DLD1 (cell line): Measurements from ENCODE around the gene EPM2A.
"Not testable (repeated sequence)": the region's sequence is repeated elsewhere in the genome, so short reads cannot be mapped to it uniquely, and the experiment has no call there.

Source experiments
- in situ Hi-C: cut with HindIII; loops from 2 replicates; pipeline ENCODE4 v1.10.0; 2017; ENCODE audit warnings: low sequenced_read_pairs

The EPM2A gene

DNA sequence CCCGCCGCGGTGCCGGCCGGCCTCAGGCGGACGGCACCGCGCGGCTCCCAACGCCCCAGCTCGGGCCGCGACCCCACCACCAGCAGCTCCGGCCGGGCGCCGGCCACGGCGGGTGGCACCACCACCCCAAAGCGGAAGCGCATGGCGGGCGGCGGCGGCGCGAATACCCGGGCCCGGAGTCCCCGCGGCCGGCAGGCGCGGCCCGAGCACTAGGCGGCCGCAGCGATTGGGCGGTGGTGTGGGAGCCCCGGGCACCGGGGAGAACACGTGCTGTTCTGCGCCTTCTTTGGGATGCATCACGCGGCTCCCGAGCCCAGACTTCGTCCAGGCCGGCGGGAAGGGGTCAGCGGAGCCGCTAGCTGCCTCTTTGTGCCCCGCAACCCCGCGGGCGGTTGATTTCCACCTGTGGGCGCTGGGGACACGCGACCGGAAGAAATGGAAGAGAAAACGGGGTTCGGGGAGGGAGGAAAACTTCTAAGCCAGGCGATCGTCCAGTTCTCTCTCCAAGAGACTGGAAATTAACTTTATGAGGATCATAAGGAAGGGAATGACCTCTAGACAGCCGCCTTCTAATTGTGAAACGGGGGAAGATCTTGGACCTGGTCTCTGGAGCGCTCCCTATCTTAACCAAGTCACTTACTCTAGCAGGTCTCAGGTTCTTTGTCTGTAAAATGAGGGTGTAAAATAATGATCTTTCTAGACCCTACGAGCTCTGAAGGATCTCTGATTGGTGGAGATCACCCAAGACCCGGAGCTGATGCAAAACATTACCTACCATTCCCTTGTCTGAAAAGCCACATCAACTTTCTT, at the start of gene EPM2A:
TSS of gene EPM2A (minus strand) at position 165 of the 810 bp plus-strand sequence. CDS start at position 143, 22 bp downstream.
- in situ Hi-C loops: no loop called here

DNA sequence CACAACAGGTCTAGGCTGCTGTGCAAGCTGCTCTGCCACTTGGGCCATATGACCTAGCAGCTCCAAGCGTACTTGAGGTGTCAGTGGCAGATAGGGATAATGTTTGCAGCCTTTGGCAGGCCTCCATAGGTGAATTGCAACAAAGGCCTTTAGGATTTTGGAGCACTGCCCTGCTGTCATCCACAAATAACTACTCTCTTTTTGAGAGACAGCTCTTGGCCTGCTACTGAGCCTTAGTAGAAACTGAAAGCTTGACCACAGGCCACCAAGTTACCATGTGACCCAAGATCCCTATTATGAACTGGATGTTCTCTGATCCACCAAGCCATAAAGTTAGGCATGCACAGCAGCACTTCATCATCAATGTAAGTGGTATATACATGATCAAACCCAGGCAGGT, 49.4 kb upstream of the EPM2A start:
- in situ Hi-C loops: no loop called here

DNA sequence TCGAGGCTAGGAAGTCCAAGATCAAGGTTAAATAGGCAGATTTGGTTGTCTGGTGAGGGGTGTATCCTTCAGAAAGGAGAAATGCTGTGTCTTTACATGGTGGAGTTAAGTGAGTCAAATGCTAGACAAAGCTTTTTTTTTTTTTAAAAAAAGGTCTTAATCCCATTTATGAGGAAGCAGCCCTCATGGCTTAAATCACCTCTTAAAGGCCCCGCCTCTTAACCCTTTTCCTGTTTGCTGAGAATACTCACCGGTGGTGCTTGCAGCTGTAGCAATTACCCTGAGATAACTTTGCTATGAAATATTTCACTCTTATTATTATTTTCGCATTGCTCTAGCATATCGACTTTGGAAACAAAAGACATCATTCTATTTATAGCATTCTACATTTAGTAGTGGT, 48.5 kb upstream of the EPM2A start:
- in situ Hi-C loops: no loop called here

DNA sequence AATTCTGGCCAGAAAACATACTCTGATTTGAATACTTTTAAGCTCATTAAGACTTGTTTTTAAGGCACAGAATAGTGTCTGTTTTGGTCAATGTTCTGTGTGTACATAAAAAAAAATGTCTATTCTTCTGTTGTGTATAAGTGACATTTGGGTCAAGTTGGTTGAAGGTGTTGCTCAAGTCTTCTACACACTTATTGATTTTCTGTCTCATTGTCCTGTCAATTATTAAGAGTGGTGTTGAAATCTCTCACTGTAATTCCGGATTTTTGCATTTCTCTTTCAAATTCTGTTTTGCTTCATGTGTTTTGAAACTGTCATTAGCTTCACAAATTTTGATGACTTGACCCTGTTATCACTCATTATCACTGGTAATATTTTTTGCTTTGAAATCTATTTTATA, 37.5 kb upstream of the EPM2A start:
- in situ Hi-C loops: no loop called here

DNA sequence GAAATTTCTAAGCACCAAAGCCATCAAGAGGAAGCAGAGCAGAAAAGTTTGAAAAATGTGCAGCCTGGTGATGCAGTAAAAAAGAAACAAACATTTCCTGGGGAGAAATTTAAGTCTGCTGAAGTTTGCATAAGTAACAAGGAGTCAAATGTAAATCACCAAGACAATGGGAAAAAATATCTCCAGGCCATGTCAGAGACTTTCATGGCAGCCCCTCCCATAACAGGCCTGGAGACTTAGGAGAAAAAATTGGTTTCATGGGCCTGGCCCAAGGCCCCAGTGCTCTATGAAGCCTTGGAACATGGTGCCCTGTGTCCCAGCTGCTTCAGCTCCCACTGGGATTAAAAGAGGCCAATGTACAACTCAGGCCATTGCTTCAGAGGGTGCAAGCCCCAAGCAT, 30.1 kb upstream of the EPM2A start:
- in situ Hi-C loops: no loop called here

DNA sequence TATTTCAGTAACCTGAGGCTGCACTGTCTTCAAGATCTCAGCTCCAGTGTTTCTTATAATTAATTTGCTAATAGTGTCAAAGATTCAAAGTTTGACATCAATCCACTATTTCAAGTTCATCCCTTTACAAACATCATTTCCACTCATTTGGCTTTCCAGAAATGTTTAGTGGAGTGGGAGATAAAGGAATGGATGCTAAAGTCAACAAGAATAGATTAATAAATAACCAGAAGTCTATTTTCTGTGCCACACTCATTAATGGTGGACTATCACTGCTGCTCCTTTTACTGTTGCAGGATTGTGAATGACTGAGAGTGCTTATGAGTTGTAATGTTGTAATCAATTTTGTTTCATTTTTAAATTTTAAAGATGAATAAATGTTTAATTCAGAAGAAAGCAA, 28.4 kb upstream of the EPM2A start:
- in situ Hi-C loops: no loop called here

DNA sequence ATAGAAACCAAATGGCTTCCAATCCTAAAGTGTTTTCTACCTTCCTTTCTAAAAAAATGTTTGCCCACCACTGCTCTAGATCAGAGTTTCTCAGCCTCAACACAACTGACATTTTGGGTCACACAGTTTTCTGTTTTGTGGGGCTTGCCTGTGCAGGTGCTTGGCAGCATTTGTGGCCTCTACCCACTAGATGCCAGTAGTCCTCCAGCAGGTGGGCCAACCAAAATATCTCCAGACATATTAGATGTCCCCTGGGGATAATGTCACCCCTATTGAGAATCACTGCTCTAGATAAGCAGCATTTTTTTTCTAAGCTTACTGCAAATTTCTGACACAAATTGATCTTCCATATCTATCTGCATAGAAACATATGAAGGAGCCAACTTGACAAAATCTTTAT, 26.3 kb upstream of the EPM2A start:
- in situ Hi-C loops: no loop called here

DNA sequence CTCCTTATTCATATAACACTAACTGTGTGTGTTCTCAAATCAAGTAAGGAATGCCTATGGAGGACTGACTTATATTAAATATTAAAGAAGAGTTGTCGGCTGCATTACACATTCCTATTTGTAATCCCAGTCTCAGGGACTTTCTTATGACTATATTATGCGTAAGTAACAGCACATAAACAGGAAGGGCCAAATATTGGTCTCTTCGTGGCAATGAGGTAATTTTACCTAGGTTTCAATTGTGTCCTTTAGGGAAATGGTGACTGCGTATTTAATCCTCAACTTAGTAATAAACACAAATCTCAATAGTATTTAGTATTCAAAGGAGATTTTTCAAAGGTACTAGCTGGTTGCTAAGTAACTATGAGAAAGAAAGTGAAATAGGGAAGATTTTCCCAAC, 22.8 kb upstream of the EPM2A start:
- in situ Hi-C loops: no loop called here

DNA sequence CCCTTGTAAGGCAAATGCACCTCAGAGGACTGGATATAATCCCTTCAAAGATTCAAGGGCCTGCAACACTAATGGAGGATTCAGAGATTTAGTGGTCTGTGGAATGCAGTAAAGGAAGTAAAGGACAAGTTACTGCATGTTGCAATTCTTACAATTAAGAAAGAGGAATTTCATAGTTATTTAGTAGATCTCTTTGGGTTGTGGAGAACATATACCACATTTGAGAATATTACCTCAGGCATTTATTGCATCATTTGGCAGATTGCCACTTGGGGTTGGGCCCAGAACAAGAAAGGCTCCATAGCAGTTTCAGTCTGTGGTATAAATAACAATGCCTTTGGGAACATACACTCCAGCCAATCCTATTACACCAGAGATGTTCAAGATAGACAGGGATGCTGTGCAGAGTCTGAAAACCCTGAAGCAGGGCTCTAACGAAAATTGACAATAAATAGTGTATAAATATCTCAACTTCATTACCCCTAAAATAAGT, 20.9 kb upstream of the EPM2A start:
- in situ Hi-C loops: no loop called here

DNA sequence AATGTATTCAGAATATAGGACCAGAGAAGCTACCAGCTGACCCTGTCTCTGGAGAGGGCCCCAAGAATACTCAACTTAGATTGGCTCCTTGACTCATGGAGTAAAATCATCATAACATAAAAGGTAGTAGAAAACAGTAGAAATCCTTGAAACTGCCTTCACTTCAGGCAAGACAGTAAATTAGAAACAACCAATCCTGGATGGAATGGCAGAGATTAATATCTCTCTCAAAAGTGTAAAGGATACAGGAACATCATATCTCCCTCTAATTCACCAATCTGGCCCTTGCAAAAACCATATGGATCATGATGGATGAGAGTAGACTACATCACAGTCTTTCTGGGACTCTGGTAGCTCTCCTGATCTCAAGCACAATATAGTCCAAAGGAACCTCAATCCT, 20.4 kb upstream of the EPM2A start:
- in situ Hi-C loops: no loop called here

DNA sequence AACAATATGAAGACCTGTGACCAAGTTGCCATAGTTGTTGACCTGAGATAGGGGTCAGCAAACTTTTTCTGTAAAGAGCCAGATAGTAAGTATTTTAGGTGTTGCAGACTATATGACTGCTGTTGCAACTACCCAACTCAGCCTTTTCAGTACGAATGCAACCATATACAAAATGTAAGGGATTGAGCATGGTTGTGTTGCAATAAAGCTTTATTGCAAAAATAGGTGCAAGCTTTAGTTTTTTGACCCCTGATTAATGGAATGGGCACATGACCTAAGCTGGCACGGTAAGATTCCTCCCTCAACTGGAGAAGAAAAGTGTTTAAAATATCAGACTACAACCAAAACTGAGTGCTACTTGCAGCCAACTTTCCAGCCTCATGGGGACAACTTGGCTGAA, 17.3 kb upstream of the EPM2A start:
- in situ Hi-C loops: no loop called here

DNA sequence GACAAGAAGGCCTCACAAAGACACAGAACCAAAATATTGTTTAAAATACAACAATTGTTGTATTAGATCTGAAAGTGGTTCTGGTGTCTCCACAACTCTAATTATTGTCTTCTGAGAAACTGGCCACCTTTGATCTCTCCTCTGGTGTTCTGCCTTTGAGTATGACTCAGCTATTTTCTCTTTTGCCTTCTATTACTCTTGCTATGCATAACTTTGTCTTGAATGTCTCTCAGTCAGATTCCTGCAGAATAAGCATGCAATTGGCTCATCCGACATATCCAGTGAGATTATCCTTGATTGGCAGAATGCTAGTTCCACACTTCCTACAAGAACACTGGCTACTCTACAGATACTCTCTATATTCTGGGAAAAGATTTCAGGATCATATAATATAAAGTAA, 14.3 kb upstream of the EPM2A start:
- in situ Hi-C loops: no loop called here

DNA sequence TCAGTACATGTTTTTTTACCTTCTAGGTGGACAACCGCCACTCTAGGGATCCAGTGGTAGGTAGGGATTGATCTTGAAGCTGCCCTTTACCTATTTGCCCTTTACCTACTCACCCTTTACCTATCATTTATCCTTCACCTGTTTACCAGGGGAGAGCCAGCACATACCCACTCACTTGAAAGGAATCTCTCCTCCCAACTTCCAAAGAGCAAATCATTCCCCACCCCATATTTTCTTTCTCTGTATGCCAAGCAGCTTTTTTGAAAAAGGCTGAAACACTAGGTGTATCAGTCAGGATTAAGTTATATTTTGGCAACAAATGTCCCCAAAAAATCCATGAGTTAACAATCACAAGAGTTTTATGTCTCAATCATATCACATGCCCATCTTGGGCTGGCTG, 10.5 kb upstream of the EPM2A start:
- in situ Hi-C loops: no loop called here

DNA sequence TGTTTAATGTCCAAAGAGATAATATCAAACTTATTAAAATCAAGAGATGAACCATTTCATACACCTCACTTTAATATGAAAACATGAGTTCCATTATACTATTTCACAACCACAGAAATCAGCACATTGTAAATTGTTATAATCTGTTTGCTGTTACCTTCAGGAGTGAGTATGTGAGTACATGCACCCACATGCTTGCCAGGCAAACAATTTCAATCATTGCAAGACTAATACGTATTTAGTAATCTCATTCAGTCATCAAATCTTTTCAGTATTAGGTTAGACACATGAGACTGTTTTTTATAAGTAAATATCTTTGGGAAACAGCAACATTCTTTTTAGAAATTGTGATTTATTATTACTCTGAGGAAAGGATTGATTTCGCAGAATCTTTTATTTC, 9.3 kb upstream of the EPM2A start:
- in situ Hi-C loops: no loop called here

DNA sequence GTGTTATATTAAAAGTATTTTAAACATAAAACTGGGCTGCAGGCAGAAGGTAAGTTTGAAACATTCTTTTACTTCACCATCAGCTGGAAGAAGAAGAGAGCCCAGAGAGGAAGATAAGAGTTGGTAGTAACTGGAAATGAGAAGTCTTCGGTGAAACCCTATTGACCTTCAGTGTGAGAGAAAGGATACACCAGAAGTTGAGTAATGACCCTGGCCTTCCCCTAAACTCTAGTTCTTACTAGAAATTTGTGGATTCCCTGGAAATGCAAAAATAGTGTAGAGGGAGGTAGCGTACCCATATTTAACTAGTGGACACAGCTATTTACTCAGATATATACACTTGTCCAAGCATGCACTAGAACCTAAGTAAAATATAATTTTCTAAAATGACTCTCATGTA, 8.0 kb upstream of the EPM2A start:
- in situ Hi-C loops: no loop called here

DNA sequence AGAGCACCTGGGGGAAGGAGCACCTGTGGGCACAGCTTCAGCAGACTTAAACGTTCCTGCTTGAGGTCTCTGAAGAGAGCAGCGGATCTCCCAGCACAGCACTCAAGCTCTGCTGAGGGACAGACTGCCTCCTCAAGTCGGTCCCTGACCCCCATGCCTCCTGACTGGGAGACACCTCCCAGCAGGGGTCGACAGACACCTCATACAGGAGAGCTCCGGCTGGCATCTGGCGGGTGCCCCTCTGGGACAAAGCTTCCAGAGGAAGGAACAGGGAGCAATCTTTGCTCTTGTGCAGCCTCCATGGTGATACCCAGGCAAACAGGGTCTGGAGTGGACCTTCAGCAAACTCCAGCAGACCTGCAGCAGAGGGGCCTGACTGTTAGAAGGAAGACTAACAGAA, 7.2 kb upstream of the EPM2A start:
- in situ Hi-C loops: not testable (repeated sequence)

DNA sequence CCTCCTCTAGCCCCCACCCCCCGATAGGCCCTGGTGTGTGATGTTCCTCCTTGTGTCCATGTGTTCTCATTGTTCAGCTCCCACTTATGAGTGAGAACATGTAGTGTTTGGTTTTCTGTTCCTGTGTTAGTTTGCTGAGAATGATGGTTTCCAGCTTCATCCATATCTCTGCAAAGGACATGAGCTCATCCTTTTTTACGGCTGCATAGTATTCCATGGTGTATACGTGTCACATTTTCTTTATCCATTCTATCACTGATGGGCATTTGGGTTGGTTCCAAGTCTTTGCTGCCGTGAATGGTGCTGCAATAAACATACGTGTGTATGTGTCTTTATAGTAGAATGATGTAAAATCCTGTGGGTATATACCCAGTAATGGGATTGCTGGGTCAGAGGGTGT, 4.4 kb upstream of the EPM2A start:
- in situ Hi-C loops: not testable (repeated sequence)

DNA sequence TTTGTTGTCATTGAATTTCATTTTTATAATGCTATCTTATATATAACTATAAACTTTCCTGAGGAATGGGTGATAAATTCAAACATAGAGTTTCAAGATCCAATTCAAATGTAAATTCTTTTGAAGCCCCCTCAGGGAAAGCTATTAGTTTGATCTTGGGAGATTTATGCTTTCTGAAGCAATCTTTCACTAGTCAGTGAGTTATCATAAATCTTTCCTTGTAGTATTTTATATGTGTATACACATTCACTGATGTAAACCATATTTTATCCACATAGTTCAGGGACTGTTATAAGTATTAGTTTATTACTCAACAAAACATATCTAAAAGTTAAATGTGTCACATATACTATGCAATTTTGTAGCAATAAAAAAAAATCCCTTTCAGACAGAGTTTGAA, 2.9 kb upstream of the EPM2A start:
- in situ Hi-C loops: no loop called here

DNA sequence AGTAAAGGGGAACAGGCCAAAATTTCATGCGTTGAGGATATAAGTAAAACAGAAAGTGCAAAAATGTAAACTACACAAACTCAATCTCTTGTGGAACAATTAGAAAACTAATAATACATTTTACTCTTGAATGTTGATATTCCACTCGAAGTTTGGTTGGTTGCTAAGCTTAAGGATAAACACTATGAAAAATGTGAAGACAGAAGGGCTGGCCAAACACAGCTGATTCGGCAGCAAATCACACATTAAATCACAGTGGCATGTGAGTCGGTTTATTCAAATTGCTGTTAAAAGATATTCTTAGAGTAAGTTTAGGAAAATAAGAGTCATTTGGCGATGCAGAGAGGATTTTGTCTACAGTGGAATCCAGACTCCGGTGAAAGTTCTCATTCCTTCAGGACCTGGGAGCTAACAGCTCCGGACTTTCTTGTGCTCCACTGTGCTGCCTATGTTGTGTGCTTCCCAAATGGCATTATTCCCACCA, 1.4 kb upstream of the EPM2A start:
- in situ Hi-C loops: no loop called here

DNA sequence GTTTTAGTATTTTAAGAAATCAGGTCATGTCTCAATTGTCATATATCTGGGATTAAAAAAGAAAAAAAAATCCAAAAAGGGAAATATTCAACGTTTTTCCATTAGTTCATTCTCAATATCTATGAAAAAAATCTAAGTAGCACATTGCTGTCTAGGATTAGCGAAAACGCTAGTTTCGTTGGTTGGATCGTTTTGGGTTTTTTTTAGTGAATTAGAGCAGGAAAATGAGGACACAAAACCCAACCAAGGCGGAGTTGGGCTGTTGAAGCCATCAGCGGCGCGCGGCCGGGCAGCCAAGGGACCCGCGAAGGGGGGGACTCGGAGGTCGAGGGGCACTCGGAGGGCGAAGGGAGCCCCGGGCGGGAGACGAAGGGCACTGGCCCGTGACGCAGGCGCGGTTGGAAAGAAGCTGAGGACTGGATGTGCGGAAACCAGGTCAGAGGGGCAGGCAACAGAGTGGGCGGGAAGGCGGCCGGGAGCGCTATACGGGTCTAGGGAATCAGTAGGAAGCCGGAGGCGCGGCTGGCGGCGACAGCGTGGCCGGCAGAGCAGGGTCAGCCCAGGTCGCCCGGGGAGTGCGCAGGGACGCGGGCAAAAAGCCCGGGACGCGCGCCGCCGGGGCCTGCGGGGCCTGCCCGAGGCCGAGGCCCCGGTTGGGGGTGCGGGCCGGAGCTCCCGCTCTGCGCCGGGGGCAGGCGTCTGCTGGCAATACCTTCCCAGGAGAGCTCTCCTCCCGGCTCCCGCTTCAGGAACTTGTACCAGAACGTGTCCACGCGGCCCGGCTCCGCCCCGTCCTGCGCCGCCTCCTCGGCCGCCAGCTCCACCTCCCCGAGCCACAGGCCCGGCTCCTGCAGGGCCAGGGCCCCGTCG, 599 bp downstream of the EPM2A start:
- in situ Hi-C loops: no loop called here

DNA sequence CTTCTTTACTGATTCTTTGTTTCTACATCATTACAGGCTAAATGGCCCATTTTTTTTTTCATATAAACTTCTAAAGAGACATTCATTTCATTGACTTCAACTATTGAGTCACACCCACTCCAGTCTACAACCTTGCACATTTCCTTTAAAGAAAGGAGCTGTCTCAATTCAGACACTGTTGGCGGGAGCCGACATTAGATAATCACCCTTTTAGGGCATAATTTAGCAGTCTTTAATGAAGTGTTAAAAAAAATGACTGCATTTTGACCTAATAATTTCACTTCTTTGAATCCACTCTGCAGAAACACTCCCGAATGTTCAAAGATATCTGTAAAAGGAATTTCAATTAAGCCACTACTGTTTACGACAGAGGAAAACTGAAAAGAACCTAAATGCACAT, 1.5 kb downstream of the EPM2A start:
- in situ Hi-C loops: no loop called here

DNA sequence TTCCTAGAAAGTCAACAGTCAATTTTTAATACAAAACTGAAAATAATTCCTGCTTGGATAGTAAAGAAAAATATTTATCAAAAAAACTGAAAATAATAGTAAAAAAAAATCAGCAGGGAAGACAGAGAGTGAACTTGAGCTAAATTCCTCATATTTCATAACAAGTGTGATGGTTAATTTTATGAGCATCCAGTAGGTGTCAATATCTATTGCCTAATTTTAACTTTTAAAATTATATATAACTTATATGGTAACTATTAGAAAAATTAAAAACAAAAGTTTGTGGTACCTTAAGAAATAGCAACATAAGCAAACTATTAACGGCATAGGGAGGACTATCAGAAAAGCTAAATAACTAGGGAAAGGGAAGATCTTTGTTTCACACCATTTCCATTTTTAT, 2.1 kb downstream of the EPM2A start:
- in situ Hi-C loops: no loop called here
